Left kidney (tissue), 2 donors: Measurements from ENCODE around the gene PTGR2. TPM values are rescaled to one million over a fixed set of nuclear protein-coding genes. Genes with fewer than 3 reads are reported as not detected.
"Not testable (repeated sequence)": the region's sequence is repeated elsewhere in the genome, so short reads cannot be mapped to it uniquely, and the experiment has no call there.

ENCODE experiments used
- DNase-seq: peaks from one replicate; pipeline ENCODE4 v3.0.0-alpha.2; 2013
- polyA plus RNA-seq: library from polyadenylated mRNA; unstranded; fragments of 120-200 nt; gene quantifications from one replicate; pipeline ENCODE4 v1.2.1, GENCODE V29; 2013; ENCODE audit not compliant: insufficient read length

Gene PTGR2
- polyA plus RNA-seq, 1 donor, result 28.5 TPM

DNA sequence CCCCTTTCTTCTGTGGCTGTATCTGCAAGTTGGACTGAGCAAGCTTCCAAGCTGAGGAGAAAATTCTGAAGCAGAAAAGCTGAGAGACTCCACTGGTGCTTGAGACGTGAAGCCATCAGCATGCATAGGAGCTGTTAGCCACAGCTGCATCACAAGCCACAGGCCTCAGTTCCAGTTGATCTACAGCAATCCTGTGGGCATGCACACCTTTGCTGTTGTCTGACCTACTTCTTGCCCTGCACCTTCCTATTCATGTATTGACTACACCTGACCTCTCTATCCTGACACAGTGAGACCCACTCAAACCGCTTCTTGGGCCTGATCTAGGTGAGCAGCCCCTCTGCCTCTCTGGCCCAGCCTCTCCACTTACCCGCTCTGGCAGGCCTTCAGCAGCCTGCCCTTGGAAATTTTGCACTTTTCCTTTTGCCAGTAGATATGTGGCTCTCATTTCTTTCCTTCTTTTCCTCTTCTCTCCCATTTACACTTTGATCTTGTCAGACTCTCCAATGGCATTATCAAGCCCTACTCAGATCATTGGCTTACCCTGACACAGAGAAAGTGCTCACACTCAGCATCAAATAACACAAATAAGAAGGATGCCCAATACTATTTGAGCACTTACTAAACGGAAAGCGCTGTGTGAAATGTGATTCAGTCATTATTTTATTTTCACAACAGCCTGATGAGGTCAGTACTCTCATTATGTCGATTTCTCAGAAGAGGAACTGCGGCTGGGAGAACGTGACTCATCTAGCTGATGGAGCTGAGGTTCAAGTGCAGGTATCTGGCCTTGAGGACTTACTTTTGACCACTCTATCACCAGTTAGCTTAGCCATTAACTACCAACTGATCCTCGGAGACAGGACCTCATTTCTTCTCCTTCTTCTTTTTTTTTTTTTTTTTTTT lies 21.9 kb upstream of the PTGR2 start:
- no peak for DNase-seq

DNA sequence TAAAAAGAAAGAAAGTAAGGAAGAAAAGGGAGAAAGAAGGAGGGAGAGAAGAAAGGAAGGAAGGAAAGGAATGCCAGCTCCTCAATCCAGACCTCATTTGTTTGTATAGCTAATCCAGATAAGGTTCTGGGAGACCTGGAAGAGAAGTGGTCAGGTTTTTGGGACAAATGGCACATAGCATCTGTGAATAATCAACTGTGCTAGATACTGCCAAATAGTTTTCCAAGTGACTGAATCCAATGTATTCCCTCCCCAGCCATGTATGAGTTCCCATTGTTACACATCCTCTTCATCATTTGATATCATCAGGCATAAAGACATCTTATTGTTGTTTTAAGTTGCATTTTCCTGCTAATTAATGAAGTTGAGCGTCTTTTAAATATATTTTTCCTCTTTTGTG lies 18.6 kb upstream of the PTGR2 start:
- no peak for DNase-seq

DNA sequence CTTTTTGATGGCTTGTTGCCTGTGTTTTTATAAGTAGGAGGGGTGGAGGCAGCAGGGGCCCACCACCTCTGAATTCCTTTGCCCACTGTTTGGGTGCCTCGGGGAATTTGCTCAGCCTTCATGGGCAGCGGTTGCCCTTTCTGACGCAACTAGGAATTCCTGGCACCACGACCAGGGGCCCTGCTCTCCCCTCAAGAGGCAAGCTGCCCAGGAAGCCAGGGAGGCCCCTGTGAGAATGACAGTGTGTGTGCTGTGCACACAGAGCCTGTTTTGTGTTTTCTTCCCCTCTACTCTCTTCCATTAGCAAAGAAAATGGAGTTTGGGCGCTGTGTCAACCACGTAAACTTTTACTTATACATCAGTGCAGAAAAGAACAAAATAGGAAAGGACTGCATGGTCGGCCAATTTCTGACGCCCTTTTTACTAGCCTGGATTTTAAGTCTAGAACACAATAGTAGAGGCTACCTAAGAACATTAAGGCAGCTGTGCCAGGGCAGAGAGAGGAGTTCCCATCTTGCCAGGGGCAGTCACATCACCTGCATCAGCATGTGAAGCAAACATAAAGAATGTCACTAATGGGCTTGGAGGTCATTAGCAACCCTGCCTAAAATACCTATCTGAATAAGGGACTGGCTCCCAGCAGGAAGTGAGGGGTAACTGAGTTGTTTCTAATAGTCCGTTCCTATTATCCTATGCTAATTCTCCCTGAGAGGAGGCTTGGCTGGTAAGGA lies 17.9 kb upstream of the PTGR2 start:
- no peak for DNase-seq

DNA sequence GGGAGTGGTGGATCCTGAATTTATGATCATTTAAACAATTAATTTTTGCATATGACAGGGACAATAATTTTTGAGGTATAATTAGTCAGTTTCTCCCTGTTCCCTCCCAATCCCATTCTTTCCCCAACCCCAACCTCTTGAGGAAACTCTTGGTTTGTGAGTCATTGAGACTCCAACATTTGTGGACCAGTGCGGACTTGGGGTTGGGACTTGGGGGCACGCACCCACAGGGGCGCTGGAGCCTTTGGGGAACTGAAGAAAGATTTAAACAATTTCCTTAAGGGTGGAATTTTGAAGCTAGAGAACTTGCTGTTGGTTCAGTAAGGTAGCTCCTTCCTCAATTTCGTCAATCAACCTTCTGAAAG lies 17.4 kb upstream of the PTGR2 start:
- DNase-seq, result no peak

DNA sequence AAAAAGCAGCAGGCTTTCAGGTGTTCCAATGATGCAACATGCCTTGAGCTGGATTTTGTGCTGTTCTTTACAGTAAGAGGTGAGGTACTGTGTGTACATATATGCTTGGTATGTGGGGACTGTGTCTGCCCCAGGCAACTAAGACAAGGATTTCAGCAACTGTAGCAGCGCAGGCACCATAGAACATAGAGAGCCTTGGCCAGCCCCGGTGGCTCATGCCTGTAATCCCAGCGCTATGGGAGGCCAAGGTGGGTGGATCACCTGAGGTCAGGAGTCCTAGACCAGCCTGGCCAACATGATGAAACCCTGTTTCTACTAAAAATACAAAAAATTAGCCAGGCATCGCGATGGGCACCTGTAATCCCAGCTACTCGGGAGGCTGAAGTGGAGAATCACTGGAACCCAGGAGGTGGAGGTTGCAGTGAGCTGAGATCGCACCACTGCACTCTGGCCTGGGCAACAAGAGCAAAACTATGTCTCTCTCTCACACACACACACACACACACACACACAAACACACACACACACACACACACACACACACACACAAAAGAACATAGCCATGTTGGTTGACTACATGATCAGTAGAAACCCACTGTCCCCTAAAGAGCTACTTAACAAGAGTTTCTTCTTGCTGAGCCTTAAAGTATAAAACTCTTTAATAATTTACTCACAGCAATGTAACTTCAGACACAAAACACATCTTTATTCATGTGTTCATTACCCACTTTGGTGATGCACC lies 13.2 kb upstream of the PTGR2 start:
- not testable (repeated sequence) for DNase-seq

DNA sequence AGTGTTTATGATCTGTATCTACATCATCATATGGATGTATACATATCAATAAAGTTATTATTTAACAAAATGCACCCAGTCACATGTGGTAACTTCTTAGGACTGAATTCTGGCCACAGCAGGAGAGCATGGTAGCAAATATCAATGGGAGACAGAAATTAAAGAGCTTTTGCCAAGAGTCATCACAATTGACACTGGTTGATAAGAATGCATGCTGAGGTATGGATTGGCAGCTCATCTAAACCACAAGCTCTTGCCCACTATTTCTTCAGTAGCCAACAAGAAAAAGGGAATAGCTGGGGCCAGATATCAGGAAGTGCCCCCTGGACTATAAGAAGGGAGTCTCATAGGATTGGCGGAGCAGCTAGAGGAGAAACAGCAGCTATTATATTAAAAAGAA lies 9.4 kb upstream of the PTGR2 start:
- no peak for DNase-seq

DNA sequence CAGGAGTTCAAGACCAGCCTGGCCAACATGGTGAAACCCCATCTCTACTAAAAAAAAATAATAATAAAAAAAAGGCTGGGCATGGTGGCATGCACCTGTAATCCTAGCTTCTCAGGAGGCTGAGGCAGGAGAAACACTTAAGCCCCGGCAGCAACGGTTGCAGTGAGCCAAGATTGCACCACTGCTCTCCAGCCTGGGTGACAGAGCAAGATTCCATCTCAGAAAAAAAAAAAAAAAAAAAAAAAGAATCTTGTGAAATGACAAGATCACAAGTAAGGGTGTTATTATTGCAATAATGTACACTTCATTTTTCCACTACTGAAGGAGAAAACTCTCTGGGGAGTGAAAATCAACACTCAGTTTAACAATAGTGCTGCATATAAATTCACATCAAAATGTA lies 8.8 kb upstream of the PTGR2 start:
- no peak for DNase-seq

DNA sequence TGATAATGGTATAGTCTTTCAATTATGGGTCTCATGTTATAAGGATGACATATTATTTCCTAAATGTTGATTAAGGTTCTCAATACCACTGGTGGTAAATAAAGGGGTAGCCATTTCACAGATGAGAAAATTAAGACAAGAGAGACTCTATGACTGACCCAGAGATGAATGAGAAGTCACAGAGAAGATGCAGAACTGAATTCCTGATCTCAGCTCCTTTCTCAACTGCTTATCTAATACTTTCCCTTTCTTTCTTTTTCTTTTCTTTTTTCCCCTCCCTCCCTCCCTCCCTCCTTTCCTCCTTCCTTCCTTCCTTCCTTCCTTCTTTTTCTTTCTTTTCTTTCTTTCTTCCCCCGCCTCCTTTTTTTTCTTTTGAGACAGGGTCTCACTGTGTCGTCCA lies 8.3 kb upstream of the PTGR2 start:
- no peak for DNase-seq

DNA sequence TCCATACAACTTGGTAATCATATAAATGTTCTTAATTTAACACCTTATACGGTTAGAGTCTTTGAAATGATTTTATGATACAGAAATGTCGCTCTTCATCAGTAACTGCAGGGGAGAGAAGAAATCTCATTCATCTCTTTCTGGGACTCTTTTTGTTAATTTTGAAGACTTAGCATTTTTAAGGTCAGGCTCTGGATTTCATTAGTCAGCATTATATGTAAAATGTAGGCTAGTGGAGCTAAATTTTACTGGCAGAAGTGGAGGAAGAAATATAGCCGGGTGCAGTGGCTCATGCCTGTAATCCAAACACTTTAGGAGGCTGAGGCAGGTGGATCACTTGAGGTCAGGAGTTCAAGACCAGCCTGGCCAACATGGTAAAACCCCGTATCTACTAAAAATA lies 4.7 kb upstream of the PTGR2 start:
- DNase-seq, result no peak

DNA sequence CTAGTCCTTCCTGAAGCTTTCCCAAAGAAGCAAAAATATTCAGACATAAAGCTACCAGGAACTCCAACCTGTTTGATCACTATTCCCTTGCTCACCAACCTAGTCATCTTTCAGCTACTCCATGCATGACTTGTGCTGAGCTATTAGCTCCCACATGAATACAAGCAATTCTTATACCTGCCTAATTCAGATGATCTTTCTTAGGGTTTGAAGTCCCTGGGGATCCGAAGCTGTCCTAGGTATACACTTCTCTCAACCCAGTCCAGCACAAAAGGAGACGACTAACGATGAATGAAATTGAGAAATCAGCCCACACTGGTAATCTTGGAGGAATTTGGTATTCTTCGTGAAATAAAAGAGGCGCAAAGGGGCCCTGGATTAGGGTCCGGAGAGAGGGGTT lies 631 bp upstream of the PTGR2 start:
- no peak for DNase-seq

DNA sequence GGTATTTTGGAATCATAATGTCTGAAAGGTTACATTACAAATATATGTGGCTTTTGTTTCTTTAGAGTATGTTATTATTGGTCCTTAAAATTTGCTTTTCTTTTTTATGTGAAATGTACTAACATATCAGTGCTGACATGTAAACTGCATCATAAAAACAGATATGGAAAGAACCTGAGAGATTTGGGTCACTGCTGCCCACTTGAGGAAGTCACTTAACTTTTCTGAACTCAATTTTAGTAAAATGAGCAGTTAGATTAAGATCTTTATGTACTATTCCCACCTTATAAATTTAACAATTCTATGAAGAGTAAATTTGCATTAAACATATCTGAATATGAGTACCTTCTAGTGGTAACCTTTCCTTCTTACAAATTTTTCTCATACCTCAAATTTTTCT lies 7.5 kb downstream of the PTGR2 start:
- no peak for DNase-seq

DNA sequence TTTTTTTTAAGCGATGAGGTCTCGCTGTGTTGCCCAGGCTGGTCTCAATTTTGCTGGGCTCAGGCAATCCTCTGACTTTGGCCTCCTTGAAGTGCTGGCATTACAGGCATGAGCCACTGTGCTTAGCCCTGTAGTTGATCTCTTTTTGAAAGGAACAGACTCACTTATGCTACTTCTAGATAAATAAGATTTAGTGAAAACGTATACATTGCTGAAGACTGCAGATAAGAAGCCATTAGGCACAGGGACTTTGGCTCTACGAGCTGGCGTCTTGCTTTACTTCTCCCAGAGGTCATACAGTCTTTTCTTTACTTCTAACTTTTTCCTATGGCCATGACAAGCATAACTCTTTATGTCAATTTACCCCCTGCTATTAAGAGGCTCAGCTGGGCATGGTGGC lies 9.4 kb downstream of the PTGR2 start:
- DNase-seq, result no peak

DNA sequence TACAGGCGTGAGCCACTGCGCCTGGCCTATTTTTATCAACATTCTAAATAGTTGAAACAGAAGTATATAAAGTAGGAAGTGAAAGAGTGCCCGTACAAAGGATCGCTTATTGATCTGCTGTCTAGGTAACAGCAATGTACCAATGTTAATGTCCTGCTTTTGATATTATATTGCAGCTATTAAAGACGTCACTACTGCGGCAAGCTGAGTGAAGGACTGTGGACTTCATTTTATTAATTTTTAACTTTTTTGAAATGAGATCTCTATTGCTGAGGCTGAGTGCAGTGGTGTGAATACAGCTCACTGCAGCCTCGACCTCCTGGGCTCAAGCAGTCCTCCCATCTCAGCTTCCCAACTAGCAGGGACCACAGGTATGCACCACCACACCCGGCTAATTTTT lies 10.8 kb downstream of the PTGR2 start:
- no peak for DNase-seq

DNA sequence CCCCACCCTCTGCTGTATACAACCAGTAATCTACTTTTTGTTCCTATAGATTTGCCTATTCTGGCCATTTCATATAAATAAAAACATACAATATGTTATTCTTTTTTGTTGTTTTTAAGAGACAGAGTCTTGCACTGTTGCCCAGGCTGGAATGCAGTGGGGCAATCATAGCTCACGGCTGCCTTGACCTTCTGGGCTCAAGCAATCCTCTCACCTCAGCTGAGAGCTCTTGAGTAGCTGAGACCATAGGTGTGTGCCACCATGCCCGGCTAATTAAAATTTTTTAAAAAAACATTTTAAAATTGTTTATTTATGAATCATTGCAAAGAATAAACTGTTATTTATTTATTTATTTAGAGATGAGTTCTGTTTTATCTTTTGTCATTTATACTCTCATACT lies 11.6 kb downstream of the PTGR2 start:
- DNase-seq, result no peak

DNA sequence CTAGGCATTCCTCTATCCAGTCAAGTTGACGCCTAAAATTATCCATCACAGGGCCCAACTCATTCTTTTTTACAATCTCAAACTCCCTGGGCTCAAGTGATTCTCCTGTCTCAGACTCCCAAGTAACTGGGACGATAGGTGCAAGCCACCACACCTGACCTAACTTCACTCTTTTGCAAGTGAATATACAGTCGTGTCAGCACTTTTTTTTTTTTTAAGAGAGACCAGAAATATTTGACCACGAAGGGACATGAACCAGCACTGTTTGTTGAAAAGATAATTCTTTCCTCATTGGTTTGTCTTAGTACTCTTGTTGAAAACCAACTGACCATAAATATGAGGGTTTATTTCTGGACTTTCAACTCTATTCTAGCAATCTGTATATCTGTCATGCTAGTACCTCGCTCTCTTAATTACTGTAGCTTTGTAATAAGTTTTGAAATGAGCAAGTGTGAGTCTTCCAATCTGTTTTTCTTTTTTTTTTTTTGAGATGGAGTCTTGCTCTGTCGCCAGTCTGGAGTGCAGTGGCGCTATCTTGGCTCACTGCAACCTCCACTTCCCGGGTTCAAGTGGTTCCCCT lies 14.0 kb downstream of the PTGR2 start:
- DNase-seq, result no peak

DNA sequence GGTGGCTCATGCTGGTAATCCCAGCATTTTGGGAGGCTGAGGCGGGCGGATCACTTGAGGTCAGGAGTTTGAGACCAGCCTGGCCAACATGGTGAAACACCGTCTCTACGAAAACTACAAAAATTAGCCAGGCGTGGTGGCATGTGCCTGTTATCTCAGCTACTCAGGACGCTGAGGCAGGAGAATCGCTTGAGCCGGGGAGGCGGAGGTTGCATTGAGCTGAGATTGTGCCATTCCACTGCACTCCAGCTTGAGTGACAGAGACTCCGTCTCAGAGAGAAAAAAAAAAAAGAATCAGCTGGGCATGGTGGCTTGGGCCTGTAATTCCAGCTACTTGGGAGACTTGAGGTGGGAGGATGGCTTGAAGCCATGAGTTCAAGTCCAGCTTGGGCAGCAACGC lies 18.1 kb downstream of the PTGR2 start:
- DNase-seq, result not testable (repeated sequence)

DNA sequence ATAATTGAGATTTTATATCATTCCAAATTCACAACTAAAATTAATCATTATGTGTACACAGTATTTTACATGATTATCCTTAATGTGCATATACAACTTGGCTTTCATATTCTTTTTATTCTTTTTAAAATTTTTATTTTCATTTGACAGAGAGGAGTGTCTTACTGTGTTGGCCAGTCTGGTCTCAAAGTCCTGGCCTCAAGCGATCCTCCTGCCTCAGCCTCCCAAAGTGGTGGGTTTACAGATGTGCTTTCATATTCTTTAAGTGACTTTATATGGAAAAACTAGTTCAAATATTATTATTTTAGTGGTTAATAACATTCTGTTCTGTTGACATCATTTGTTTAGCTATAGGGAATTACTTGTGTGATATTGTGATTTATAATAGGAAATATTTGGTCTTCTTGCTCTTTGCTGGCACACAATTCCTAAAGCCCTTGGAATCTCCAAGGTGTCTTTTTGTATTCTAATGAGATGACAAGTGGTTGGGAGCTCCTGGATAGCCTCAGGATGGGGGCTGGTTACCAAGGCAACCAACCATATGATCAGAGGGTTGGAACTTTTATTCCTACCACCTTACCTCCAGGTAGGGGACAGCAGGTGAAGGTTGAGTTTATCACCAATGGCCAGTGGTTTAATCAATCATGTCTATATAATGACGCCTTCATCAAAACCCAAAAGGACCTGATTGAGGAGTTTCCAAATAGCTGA lies 19.0 kb downstream of the PTGR2 start:
- DNase-seq, result no peak

DNA sequence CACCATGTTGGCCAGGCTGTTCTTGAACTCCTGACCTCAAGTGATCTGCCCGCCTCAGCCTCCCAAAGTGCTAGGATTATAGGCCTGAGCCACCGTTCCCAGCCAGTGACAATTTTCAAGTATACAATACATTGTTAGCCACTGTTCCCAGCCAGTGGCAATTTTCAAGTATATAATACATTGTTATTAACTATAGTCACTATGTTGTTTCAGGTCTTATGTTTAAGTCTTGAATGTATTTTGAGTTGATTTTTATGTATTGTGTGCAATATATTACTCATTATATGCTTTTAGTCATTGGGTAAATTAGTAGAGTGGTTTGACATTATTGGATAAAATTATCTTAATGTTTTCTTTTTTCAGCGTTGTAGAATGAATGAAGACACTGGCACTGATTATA lies 22.0 kb downstream of the PTGR2 start:
- DNase-seq, result no peak

DNA sequence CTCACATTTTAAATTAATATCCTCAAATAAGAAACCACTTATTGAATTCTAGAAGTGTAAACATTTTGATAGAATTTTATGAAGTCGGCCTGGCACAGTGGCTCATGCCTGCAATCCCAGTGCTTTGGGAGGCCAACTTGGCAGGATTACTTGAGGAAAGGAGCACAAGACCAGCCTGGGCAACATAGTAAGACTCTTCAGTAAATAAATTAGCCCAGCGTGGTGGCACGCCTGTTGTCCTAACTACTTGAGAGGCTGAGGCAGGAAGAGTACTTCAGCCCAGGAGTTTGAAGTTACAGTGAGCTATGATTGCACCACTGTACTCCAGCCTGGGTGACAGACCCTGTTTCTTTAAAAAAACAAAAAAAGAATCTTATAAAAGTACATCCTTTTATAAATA lies 26.2 kb downstream of the PTGR2 start:
- DNase-seq, result no peak

DNA sequence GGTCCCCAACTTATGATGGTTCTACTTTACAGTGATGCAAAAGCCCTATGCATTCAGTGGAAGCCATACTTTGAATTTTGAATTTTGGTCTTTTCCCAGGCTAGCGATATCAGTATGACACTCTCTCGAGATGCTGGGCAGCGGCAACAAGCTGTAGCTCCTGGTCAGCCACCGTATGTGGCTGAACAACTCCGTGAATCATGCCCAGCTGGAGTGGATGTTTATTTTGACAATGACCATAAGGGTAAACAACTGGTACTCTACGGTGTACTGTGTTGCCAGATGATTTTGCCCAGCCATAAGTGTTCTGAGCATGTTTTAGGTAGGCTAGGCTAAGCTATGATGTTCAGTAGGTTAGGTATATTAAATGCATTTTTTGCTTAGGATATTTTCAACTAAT lies 26.8 kb downstream of the PTGR2 start:
- DNase-seq, result no peak

DNA sequence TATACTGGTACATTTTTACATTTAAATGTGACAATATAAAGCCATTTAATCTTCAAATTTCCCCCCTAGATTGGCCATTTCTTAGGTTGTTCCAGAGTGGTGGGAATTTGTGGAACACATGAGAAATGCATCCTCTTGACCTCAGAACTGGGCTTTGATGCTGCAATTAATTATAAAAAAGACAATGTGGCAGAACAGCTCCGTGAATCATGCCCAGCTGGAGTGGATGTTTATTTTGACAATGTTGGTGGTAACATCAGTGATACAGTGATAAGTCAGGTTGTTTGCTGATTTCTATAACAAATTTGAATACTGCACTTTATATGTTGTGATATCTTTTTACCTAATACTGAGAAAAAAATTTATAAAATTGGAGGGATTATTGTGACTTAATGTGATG lies 27.4 kb downstream of the PTGR2 start:
- no peak for DNase-seq
